IPS-18a (cell line): ENCODE results near the gene ZEB2.

Source experiments
- H3K27ac ChIP-seq: one replicate; pipeline ENCODE4 v1.5.1; 2013; ENCODE audit warnings: low read length
- H3K27me3 ChIP-seq: one replicate; pipeline ENCODE4 v1.6.1; 2013; ENCODE audit warnings: mild to moderate bottlenecking, low read length; ENCODE audit not compliant: control insufficient read depth, insufficient read depth
- H3K36me3 ChIP-seq: one replicate; pipeline ENCODE4 v1.6.1; 2013; ENCODE audit warnings: low read depth, low read length; ENCODE audit not compliant: control insufficient read depth
- H3K4me1 ChIP-seq: one replicate; pipeline ENCODE4 v1.6.1; 2013; ENCODE audit warnings: low read depth, low read length; ENCODE audit not compliant: control insufficient read depth
- H3K4me3 ChIP-seq: one replicate; pipeline ENCODE4 v1.5.1; 2013; ENCODE audit warnings: low read length
- H3K9ac ChIP-seq: one replicate; pipeline ENCODE4 v1.6.1; 2013; ENCODE audit warnings: mild to moderate bottlenecking, low read length, moderate library complexity
- H3K9me3 ChIP-seq: one replicate; pipeline ENCODE4 v1.6.1; 2013; ENCODE audit warnings: low read depth, low read length; ENCODE audit not compliant: control insufficient read depth

ZEB2 gene

DNA sequence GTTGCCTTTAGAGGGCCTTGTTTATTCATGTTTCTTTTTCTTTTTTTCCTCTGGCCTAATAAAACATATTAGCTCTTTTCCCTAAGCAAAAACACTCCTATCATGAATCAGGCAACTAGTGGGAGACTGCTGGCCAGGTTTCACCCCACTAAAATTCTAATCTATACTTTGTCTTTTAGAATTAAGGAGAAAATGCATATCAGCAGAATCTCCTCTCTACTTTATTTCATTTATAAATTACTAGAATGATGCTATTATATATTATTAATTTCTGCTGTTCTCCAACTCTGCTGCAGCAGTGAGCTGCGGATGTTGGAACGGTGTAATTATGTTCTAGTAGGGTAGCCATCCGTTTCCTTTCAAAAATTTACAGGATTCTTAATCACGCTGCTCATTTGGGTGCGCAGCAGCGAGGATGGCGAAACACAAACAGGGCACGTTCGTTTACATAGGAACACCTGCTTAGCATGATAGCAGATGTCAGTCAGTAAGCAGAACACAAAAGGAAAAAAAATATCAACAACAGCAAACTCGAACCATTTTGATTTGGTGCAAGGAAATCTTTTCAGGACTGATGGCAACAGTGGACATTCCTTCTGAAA is 30.5 kb downstream of the ZEB2 start:
- H3K27me3 ChIP-seq, result no peaks in the 10 kb centered on the region
- H3K9me3 ChIP-seq, result no peaks in the 10 kb centered on the region
- H3K27ac ChIP-seq, result no peak overlapping the region
- no peaks in the 10 kb centered on the region for H3K36me3 ChIP-seq
- no peaks in the 10 kb centered on the region for H3K4me1 ChIP-seq
- H3K9ac ChIP-seq, result no peak overlapping the region
- no peak overlapping the region for H3K4me3 ChIP-seq

DNA sequence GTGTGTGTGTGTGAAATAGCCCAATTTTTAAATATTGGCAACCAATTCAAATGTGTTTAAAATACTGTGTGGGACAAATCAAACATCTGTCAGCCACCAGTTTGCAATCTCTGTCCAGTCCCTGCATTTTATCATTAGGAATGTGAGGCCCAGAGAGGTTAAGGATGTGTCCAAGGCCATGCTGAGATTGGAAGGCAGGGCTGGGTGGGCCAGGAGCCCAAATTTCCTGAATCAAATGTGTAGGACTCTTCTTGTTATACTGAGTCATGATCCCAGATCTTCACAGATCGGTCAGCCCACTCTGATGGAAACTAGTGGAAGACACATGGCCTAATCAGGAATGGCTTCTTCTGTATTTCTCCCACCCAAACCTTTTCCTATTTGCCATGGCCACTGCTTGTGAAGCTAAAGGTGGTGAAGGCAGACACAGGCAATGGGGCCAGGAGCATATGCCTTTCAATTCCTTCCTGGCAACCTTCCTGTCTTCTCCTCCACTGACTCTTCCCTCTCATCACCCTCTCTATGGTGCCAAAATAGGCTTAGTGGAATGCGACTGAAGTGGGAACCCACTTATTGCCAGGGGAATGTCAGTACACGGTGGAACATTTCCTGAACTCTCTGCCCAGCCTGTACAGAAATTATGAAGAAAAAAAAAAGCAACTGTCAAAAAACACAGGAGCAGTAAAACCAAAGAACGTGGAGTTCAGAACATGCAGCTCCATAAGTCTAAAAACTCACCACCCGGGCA is 35.5 kb downstream of the ZEB2 start:
- Histone ChIP-seq H3K4me1 (peaks cover 11% of the 10 kb centered on the region), H3K36me3 (no peaks in the 10 kb centered on the region), H3K4me3 (no peak overlapping the region), H3K27me3 (no peaks in the 10 kb centered on the region), H3K27ac (no peak overlapping the region), H3K9me3 (no peaks in the 10 kb centered on the region), H3K9ac (no peak overlapping the region)

DNA sequence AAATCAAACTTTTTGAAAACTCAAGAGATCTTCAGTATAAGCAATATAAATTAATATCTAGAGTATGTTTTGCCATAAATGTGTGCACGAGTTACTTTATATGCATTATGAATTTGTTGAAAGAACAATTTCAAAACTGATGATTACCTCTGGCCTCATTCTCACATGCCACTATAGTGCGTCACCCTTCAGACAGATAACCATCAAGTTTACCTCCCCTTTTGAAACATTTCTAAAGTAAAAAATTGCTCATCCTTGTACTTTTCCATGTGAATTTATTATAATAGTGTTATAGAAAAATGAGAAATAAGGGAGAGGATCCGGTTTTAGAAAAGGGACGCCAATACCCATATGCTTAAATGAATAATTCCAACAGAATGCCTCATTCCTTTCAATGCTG is 38.3 kb downstream of the ZEB2 start:
- Histone ChIP-seq H3K27ac (no peak overlapping the region), H3K4me3 (no peak overlapping the region), H3K4me1 (peaks cover 32% of the 10 kb centered on the region), H3K9ac (no peak overlapping the region), H3K9me3 (no peaks in the 10 kb centered on the region), H3K27me3 (no peaks in the 10 kb centered on the region), H3K36me3 (no peaks in the 10 kb centered on the region)

DNA sequence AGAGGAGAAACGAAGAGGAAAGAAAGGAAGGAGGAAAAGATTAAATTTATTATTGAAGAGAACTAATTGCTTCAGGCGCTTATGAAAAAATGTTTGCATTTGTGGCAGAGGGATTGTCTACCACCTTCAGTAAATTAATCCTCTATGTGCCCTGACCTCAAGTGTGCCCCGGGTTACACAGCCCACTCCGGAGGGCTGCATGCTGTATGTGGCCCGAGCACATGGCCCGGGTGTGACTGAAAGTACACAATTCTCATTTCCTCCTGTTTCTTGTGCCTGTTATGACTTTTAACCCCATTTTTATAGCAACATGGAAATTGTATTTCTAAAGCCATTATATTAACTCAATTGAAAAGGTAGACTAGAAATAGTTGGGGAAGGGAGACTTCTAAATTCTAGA is 38.8 kb downstream of the ZEB2 start:
- peaks cover 34% of the 10 kb centered on the region for H3K4me1 ChIP-seq
- no peaks in the 10 kb centered on the region for H3K9me3 ChIP-seq
- H3K4me3 ChIP-seq, result no peak overlapping the region
- no peak overlapping the region for H3K27ac ChIP-seq
- H3K36me3 ChIP-seq, result no peaks in the 10 kb centered on the region
- no peak overlapping the region for H3K9ac ChIP-seq
- no peaks in the 10 kb centered on the region for H3K27me3 ChIP-seq

DNA sequence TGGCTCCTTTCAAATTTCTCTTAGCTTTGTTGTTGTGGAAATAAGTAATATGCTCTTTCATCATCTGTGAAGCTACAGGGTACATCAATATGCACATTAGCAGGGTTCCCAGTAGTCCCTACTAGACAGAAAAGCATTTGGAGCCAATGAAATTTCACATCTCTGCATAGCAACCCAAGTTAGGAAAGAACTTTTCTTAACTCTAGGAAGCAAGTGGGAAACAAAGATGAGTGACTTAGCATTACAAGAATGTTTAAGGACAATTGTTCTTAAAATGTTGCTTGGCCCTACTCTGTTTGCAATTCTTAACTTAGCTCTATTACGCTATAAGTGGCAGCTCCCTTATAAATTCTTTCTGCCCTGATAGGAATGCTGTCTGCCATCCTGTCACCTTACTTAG is 39.6 kb downstream of the ZEB2 start:
- H3K27me3 ChIP-seq, result no peaks in the 10 kb centered on the region
- no peak overlapping the region for H3K4me3 ChIP-seq
- H3K27ac ChIP-seq, result no peak overlapping the region
- H3K4me1 ChIP-seq, result peaks cover 36% of the 10 kb centered on the region
- no peak overlapping the region for H3K9ac ChIP-seq
- no peaks in the 10 kb centered on the region for H3K36me3 ChIP-seq
- H3K9me3 ChIP-seq, result no peaks in the 10 kb centered on the region

DNA sequence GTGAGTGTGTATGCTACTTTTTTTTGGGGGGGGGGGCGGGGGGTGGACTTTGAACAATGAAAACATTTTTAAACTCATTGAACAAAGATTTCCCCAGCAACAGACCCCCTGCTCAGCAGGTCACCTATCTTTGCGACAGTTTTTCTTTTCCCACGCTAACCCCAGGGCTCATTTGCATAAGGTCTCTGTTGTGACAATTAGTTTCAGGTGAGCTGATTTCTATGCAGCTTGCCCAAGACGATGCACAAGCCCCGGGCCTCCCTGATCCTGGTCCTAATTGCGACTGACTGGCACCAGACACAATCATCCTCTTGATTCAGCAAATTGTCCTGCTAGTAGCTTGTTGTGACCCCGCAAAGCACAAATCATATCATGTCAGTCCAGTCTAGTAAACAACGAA is 40.3 kb downstream of the ZEB2 start:
- H3K4me1 ChIP-seq, result peaks cover 36% of the 10 kb centered on the region

DNA sequence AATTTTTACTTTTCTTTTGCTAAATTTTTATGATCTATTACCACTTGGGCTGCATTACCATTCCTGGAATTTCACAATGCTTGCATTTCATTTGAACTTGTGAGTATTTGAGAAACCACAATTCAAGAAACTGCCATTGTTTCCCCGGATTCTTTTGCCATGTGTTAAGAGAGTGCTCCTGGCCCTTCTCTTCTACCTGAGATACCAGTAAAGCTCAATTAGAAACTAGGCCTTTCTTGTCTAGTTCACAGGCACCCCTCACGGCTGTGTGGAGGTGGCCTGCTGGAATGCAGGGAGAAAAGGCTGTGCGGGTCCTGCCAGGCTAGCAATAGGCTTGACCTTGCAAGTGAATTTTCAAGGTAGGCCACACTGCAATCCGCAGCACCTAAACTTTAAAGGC is 40.8 kb downstream of the ZEB2 start:
- H3K4me1 ChIP-seq, result peaks cover 36% of the 10 kb centered on the region

More for the DNA sequence above, 40.3 kb downstream of the ZEB2 start:
- Histone ChIP-seq H3K36me3 (no peaks in the 10 kb centered on the region), H3K9ac (no peak overlapping the region), H3K4me3 (no peak overlapping the region), H3K27ac (no peak overlapping the region), H3K27me3 (no peaks in the 10 kb centered on the region), H3K9me3 (no peaks in the 10 kb centered on the region)

DNA sequence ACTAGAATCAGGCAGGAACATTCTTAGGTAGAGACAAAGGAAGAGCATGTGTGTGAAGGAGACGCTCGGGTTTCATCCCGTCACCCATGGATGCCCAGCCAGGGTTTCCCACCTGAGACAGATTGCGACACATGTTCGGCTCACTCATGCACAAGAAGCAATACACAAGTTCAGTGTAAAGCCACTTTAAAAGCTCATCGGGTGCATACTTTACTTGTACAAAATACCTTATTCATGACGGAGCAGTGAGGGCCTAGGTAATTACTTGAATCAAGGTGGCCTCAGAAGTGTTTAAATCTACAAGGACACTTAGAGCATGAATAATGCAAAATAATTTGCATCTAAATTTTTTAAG is 42.0 kb downstream of the ZEB2 start:
- Histone ChIP-seq H3K36me3 (no peaks in the 10 kb centered on the region), H3K27me3 (no peaks in the 10 kb centered on the region), H3K9ac (no peak overlapping the region), H3K4me3 (no peak overlapping the region), H3K27ac (no peak overlapping the region), H3K4me1 (peaks cover 40% of the 10 kb centered on the region), H3K9me3 (no peaks in the 10 kb centered on the region)

More for the DNA sequence above, 40.8 kb downstream of the ZEB2 start:
- Histone ChIP-seq H3K36me3 (no peaks in the 10 kb centered on the region), H3K27me3 (no peaks in the 10 kb centered on the region), H3K27ac (peak overlapping the region; percentile 51), H3K4me3 (no peak overlapping the region), H3K9me3 (no peaks in the 10 kb centered on the region), H3K9ac (peak overlapping the region; percentile 20)

DNA sequence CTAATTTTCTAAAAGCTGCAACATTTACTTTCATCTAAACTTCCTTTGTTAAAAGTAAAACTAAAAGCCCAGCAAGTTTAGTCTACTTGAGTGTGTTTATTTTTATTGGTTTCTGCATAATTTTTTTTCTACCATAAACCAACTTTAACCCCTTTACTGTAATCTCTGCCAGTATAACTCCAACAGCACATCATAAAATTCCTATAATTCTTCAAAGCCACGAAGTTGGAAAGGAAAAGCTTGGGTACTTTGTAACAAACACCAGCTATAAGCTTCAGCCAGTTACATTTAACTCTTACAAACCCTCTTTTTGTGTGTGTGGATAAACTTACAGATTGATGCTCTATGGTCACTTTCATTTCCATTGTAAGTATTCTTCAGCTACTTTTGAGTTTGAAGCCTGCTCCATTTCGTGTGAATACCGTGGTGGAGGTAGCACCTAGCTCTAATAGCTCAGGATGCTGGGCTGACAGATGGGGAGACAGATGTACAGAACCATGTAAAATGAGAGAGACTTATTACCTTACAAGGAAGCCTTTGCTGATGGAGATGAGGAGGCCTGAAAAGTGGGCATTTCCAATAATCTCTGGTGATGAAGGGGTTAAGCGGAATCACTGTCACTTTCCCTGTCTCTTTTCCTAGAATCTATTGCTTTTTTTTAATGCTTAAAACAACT is 42.5 kb downstream of the ZEB2 start:
- H3K27me3 ChIP-seq, result no peaks in the 10 kb centered on the region
- H3K27ac ChIP-seq, result no peak overlapping the region
- H3K4me3 ChIP-seq, result no peak overlapping the region
- peaks cover 40% of the 10 kb centered on the region for H3K4me1 ChIP-seq
- no peak overlapping the region for H3K9ac ChIP-seq
- H3K36me3 ChIP-seq, result no peaks in the 10 kb centered on the region
- H3K9me3 ChIP-seq, result no peaks in the 10 kb centered on the region

DNA sequence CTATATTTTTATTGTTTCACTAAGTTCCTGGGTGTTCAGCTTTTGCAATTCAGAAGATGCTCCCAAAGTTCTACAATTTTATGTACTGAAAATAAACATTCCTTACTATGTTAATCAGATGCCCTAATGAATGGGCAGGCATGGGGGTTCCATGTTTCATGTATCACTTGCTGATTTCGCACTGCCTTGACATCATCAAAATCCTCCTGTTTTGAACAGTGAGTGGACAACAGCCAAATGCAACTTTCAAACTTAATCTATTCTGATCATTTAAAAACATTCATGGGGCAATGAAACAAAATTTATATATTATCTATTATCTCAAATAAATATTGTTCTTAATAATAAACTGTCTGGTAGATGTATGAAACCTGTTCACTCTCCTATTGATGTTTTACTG is 43.2 kb downstream of the ZEB2 start:
- Histone ChIP-seq H3K36me3 (no peaks in the 10 kb centered on the region), H3K9me3 (no peaks in the 10 kb centered on the region), H3K27me3 (no peaks in the 10 kb centered on the region), H3K9ac (no peak overlapping the region), H3K4me1 (peaks cover 46% of the 10 kb centered on the region), H3K4me3 (no peak overlapping the region), H3K27ac (no peak overlapping the region)

DNA sequence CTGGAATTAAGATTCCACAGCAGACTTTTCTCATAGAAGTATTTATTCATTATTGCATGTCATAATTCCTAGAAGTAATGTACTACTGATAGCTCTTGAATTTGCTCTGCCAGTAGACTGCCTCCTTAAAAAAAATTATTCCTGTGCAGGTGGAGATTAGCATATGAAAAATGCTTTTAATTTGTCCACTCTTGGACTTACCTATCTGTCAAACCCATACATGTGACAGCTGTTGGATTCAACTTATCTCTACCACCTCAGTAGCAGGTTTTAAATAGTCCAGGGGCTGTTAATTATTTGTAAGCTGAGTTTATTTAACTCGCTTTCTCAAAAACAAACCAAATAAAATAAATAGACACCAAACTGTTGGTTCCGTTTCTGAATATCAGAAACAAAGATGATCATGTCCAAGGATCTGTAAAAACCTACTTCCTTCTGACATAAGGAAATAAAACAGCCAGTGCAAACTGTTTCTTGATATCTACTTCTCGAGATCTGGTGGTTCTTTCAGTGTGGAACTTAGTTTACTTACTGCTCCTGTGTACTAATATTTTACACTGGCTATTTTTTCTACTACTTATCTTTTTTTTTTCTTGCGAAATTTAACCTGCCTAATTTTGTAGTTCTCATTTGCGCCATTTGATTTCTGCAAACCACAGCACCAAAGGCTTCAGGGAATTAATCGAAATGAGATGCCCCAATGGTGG is 44.2 kb downstream of the ZEB2 start:
- no peak overlapping the region for H3K27ac ChIP-seq
- H3K4me1 ChIP-seq, result peaks cover 56% of the 10 kb centered on the region
- H3K9me3 ChIP-seq, result no peaks in the 10 kb centered on the region
- no peaks in the 10 kb centered on the region for H3K27me3 ChIP-seq
- no peaks in the 10 kb centered on the region for H3K36me3 ChIP-seq
- no peak overlapping the region for H3K9ac ChIP-seq
- no peak overlapping the region for H3K4me3 ChIP-seq
